ENCODE data around the gene DENND5A. TPM values are rescaled to one million over a fixed set of nuclear protein-coding genes. Genes with fewer than 3 reads are reported as not detected.
"Not testable (repeated sequence)": the region's sequence is repeated elsewhere in the genome, so short reads cannot be mapped to it uniquely, and the experiment has no call there.

DENND5A gene
- total RNA-seq, 1 experiment from 2014 or later, result 37.7 TPM

- H3K9ac ChIP-seq (ENCODE audit: low read length), result no peak overlapping the region
- H3K4me3 ChIP-seq (ENCODE audit: low read length), result no peak overlapping the region
- DNase-seq (no peak), ATAC-seq (no peak)
- H3K36me3 ChIP-seq (ENCODE audit: low read depth, low read length), result no peaks in the 10 kb centered on the region
- H4K20me1 ChIP-seq (ENCODE audit: low read length), result 0 out of 2 replicates have a peak, but pooled peaks cover 3% of the 10 kb centered on the region
- no peak overlapping the region for H3K4me2 ChIP-seq (ENCODE audit: low read length)
- CTCF ChIA-PET, result no interaction called here
- H3K27me3 ChIP-seq (ENCODE audit: low read length), result no peaks in the 10 kb centered on the region
- no peaks in the 10 kb centered on the region for H3K4me1 ChIP-seq (ENCODE audit: insufficient read depth, low read length)
- no peak overlapping the region for H2AFZ ChIP-seq (ENCODE audit: low read length)
- H3K9me3 ChIP-seq (ENCODE audit: low read length), result no peaks in the 10 kb centered on the region
- POLR2A ChIA-PET (ENCODE audit: unreplicated experiment), result no interaction called here
- H3K27ac ChIP-seq (ENCODE audit: low read length), result no peak overlapping the region
- no peak for TF ChIP-seq EZH2 (IDR thresholded peaks at IDR 0.05; ENCODE audit: low read length, unreplicated experiment)
- TF ChIP-seq, protein P1, sequence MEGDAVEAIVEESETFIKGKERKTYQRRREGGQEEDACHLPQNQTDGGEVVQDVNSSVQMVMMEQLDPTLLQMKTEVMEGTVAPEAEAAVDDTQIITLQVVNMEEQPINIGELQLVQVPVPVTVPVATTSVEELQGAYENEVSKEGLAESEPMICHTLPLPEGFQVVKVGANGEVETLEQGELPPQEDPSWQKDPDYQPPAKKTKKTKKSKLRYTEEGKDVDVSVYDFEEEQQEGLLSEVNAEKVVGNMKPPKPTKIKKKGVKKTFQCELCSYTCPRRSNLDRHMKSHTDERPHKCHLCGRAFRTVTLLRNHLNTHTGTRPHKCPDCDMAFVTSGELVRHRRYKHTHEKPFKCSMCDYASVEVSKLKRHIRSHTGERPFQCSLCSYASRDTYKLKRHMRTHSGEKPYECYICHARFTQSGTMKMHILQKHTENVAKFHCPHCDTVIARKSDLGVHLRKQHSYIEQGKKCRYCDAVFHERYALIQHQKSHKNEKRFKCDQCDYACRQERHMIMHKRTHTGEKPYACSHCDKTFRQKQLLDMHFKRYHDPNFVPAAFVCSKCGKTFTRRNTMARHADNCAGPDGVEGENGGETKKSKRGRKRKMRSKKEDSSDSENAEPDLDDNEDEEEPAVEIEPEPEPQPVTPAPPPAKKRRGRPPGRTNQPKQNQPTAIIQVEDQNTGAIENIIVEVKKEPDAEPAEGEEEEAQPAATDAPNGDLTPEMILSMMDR (conservative IDR thresholded peaks at IDR 0.05; ENCODE audit: low read depth, low read length), result no peak
- no peak for TF ChIP-seq EZH2phosphoT487 (IDR thresholded peaks at IDR 0.05; ENCODE audit: borderline replicate concordance, low read length)
- no TSS peak for BruUV-seq (replicated peaks)
- peaks cover 69% of the 10 kb centered on the region for H3K79me2 ChIP-seq (ENCODE audit: low read length)
- H3K9me2 ChIP-seq (replicated peaks; ENCODE audit: low read length), result no peaks in the 10 kb centered on the region
- H3F3A ChIP-seq (ENCODE audit: low read length, unreplicated experiment), result no peaks in the 10 kb centered on the region
- intact Hi-C loops (cut with micrococcal nuclease), result no loop called here
These were observed 37.1 kb downstream of the DENND5A start for GRCh38 chr11:9228091-9228490.

DNA sequence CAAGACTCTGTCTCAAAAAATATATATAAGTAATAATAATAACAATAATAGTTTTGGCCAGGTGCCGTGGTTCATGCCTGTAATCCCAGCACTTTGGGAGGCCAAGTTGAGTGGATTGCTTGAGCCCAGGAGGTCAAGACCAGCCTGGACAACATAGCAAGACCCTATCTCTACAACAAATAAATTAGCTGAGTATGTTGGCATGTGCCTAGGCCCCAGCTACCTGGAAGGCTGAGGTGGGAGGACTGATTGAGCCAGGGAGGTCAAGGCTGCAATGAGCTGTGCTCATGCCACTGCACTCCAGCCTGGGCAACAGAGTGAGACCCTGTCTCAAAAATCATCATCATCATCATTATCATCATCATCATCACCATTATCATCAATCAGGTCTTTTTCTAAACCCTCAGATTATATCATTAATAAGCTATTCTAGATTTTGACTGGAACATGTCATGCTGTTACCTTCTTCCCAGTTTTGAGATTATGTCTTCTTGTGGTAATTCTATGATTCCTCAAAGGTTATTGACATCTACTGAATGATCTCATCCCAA, 39.3 kb downstream of the DENND5A start:
- no peak for DNase-seq
- no peak overlapping the region for H2AFZ ChIP-seq (ENCODE audit: low read length)
- no peaks in the 10 kb centered on the region for H3K27me3 ChIP-seq (ENCODE audit: low read length)
- no peak for ATAC-seq
- BruUV-seq (replicated peaks), result no TSS peak
- peaks cover 3% of the 10 kb centered on the region; the same call in 1 of the 2 replicates for H4K20me1 ChIP-seq (ENCODE audit: low read length)
- no peak overlapping the region for H3K4me2 ChIP-seq (ENCODE audit: low read length)
- no peak overlapping the region for H3K4me3 ChIP-seq (ENCODE audit: low read length)
- POLR2A ChIA-PET (ENCODE audit: unreplicated experiment), result no interaction called here
- H3K9me2 ChIP-seq (replicated peaks; ENCODE audit: low read length), result no peaks in the 10 kb centered on the region
- no peak overlapping the region for H3K27ac ChIP-seq (ENCODE audit: low read length)
- intact Hi-C loops (cut with micrococcal nuclease), result no loop called here
- no peaks in the 10 kb centered on the region for H3K4me1 ChIP-seq (ENCODE audit: insufficient read depth, low read length)
- H3K36me3 ChIP-seq (ENCODE audit: low read depth, low read length), result no peaks in the 10 kb centered on the region
- H3F3A ChIP-seq (ENCODE audit: low read length, unreplicated experiment), result no peaks in the 10 kb centered on the region
- TF ChIP-seq EZH2phosphoT487 (IDR thresholded peaks at IDR 0.05; ENCODE audit: borderline replicate concordance, low read length) (no peak), EZH2 (IDR thresholded peaks at IDR 0.05; ENCODE audit: low read length, unreplicated experiment) (no peak)
- TF ChIP-seq, protein P1 (conservative IDR thresholded peaks at IDR 0.05; ENCODE audit: low read depth, low read length), result no peak
- CTCF ChIA-PET, result no interaction called here
- no peak overlapping the region for H3K9ac ChIP-seq (ENCODE audit: low read length)
- peaks cover 59% of the 10 kb centered on the region for H3K79me2 ChIP-seq (ENCODE audit: low read length)
- no peaks in the 10 kb centered on the region for H3K9me3 ChIP-seq (ENCODE audit: low read length)

- DNase-seq (no peak), ATAC-seq (no peak)
- no peaks in the 10 kb centered on the region for H3K36me3 ChIP-seq (ENCODE audit: low read depth, low read length)
- H3F3A ChIP-seq (ENCODE audit: low read length, unreplicated experiment), result no peaks in the 10 kb centered on the region
- H3K9me2 ChIP-seq (replicated peaks; ENCODE audit: low read length), result no peaks in the 10 kb centered on the region
- no peak overlapping the region for H2AFZ ChIP-seq (ENCODE audit: low read length)
- ChIA-PET POLR2A (ENCODE audit: unreplicated experiment) (no interaction called here), CTCF (no interaction called here)
- no peaks in the 10 kb centered on the region for H3K4me1 ChIP-seq (ENCODE audit: insufficient read depth, low read length)
- H3K9ac ChIP-seq (ENCODE audit: low read length), result no peak overlapping the region
- no peak overlapping the region for H3K27ac ChIP-seq (ENCODE audit: low read length)
- intact Hi-C loops (cut with micrococcal nuclease), result no loop called here
- peaks cover 3% of the 10 kb centered on the region; the same call in 1 of the 2 replicates for H4K20me1 ChIP-seq (ENCODE audit: low read length)
- peaks cover 50% of the 10 kb centered on the region for H3K79me2 ChIP-seq (ENCODE audit: low read length)
- H3K27me3 ChIP-seq (ENCODE audit: low read length), result no peaks in the 10 kb centered on the region
- no TSS peak for BruUV-seq (replicated peaks)
- no peak overlapping the region for H3K4me2 ChIP-seq (ENCODE audit: low read length)
- no peaks in the 10 kb centered on the region for H3K9me3 ChIP-seq (ENCODE audit: low read length)
- TF ChIP-seq EZH2 (IDR thresholded peaks at IDR 0.05; ENCODE audit: low read length, unreplicated experiment) (no peak), EZH2phosphoT487 (IDR thresholded peaks at IDR 0.05; ENCODE audit: borderline replicate concordance, low read length) (no peak)
- TF ChIP-seq, protein P1 (conservative IDR thresholded peaks at IDR 0.05; ENCODE audit: low read depth, low read length), result no peak
- no peak overlapping the region for H3K4me3 ChIP-seq (ENCODE audit: low read length)
These were observed 42.5 kb downstream of the DENND5A start for GRCh38 chr11:9222654-9223053.

GRCh38 chr11:9220853-9221252, 44.3 kb downstream of the DENND5A start:
- CTCF ChIA-PET; H3K4me2 ChIP-seq (ENCODE audit: low read length); H2AFZ ChIP-seq (ENCODE audit: low read length); H3K27me3 ChIP-seq (ENCODE audit: low read length); BruUV-seq (replicated peaks); H3F3A ChIP-seq (ENCODE audit: low read length, unreplicated experiment); ATAC-seq; DNase-seq; H3K36me3 ChIP-seq (ENCODE audit: low read depth, low read length); H4K20me1 ChIP-seq (ENCODE audit: low read length); H3K9me3 ChIP-seq (ENCODE audit: low read length); H3K9me2 ChIP-seq (replicated peaks; ENCODE audit: low read length); H3K4me1 ChIP-seq (ENCODE audit: insufficient read depth, low read length); H3K4me3 ChIP-seq (ENCODE audit: low read length); H3K27ac ChIP-seq (ENCODE audit: low read length); intact Hi-C loops (cut with micrococcal nuclease); H3K9ac ChIP-seq (ENCODE audit: low read length): not testable (repeated sequence)
- POLR2A ChIA-PET (ENCODE audit: unreplicated experiment), result interaction anchor here (0.6 kb wide), 1 partner anchor 43 kb away, joined by 3 read pairs; no protein-coding TSS in a partner anchor
- peaks cover 53% of the 10 kb centered on the region for H3K79me2 ChIP-seq (ENCODE audit: low read length)

Data from PC-3 (cell line).